ENCODE results near the gene TTPAL.

Gene TTPAL

GRCh38 chr20:44439318-44439717 lies 36.4 kb upstream of the TTPAL start:
- in situ Hi-C loops (cut with MboI; ENCODE audit: low pct_unique_long_range_greater_than_20kb, low sequenced_read_pairs, unreplicated experiment) = no loop called here
- no peak for TF ChIP-seq CTCF (IDR thresholded peaks at IDR 0.05; ENCODE audit: extremely low read depth, insufficient read depth, missing control alignments)
- DNase-seq (ENCODE audit: low spot score) = no peak

GRCh38 chr20:44442298-44443070 lies 33.2 kb upstream of the TTPAL start:
- in situ Hi-C loops (cut with MboI; ENCODE audit: low pct_unique_long_range_greater_than_20kb, low sequenced_read_pairs, unreplicated experiment) = no loop called here
- no peak for DNase-seq (ENCODE audit: low spot score)
- no peak for TF ChIP-seq CTCF (IDR thresholded peaks at IDR 0.05; ENCODE audit: extremely low read depth, insufficient read depth, missing control alignments)

GRCh38 chr20:44445742-44446710 lies 29.6 kb upstream of the TTPAL start:
- DNase-seq (ENCODE audit: low spot score) = no peak
- TF ChIP-seq CTCF (IDR thresholded peaks at IDR 0.05; ENCODE audit: extremely low read depth, insufficient read depth, missing control alignments) = no peak
- in situ Hi-C loops (cut with MboI; ENCODE audit: low pct_unique_long_range_greater_than_20kb, low sequenced_read_pairs, unreplicated experiment) = no loop called here

- no peak for TF ChIP-seq CTCF (IDR thresholded peaks at IDR 0.05; ENCODE audit: extremely low read depth, insufficient read depth, missing control alignments)
- DNase-seq (ENCODE audit: low spot score) = no peak
- in situ Hi-C loops (cut with MboI; ENCODE audit: low pct_unique_long_range_greater_than_20kb, low sequenced_read_pairs, unreplicated experiment) = no loop called here
Measured at GRCh38 chr20:44447827-44448419, 27.8 kb upstream of the TTPAL start.

DNA sequence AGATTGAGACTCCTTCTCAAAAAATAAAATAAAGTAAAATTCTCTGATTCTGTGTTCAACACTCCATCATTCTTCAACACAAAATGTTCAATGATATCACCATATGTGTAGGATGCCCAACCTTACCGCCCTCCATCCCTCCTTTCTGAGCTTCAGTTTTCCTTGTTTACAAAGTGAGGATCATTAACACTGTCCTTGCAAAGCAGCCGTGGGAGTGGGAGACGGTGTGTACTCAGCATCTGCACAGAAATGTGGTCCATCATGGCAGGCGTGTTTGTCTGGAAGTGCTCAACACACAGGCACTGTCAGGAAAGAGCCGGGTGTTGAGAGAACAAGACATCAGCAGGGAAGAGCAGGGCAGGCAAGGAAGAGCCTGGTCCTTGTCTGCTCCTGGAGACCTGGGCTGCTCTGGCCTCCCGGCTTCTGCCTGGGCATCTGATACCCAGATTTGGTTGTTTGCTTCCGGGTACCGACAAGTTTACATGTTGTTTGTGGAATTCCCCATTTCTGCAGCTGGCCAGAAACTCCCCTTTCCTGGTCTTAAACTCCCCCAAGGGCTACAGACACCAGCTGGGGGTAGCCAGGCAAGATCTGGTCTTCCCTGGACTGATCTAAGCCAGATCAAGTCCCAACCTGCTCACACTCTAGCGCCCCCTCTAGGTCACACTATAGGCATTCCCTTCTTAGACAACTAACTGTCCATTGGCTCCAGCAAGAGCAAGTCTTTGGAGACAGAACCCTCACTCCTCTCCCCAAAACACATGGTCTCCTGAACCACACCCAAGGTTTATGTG lies 26.7 kb upstream of the TTPAL start:
- in situ Hi-C loops (cut with MboI; ENCODE audit: low pct_unique_long_range_greater_than_20kb, low sequenced_read_pairs, unreplicated experiment) = no loop called here
- DNase-seq (ENCODE audit: low spot score) = peak; percentile 30
- peak; percentile 42 for TF ChIP-seq CTCF (IDR thresholded peaks at IDR 0.05; ENCODE audit: extremely low read depth, insufficient read depth, missing control alignments)

GRCh38 chr20:44449864-44450263 lies 25.8 kb upstream of the TTPAL start:
- TF ChIP-seq CTCF (IDR thresholded peaks at IDR 0.05; ENCODE audit: extremely low read depth, insufficient read depth, missing control alignments) = no peak
- no peak for DNase-seq (ENCODE audit: low spot score)

More at GRCh38 chr20:44449864-44450263, 25.8 kb upstream of the TTPAL start:
- in situ Hi-C loops (cut with MboI; ENCODE audit: low pct_unique_long_range_greater_than_20kb, low sequenced_read_pairs, unreplicated experiment) = no loop called here

All from GM13977 (cell line).